GM21717 (cell line): Measurements from ENCODE around the gene NNAT.
"Not testable (repeated sequence)": the region's sequence is repeated elsewhere in the genome, so short reads cannot be mapped to it uniquely, and the experiment has no call there.

Experiments used
- ATAC-seq: cut with Tn5 transposase; IDR thresholded peaks from one replicate; pipeline ENCODE4 v1.9.1; 2021; ENCODE audit warnings: mild to moderate bottlenecking, moderate library complexity; ENCODE audit not compliant: unreplicated experiment

The NNAT gene, protein sequence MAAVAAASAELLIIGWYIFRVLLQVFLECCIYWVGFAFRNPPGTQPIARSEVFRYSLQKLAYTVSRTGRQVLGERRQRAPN

GRCh38 chr20:37521061-37521771 is at the start of gene NNAT:
NNAT (plus strand) TSS chr20:37521250; CDS start chr20:37521332, 82 bp downstream.
- ATAC-seq, result no peak

DNA sequence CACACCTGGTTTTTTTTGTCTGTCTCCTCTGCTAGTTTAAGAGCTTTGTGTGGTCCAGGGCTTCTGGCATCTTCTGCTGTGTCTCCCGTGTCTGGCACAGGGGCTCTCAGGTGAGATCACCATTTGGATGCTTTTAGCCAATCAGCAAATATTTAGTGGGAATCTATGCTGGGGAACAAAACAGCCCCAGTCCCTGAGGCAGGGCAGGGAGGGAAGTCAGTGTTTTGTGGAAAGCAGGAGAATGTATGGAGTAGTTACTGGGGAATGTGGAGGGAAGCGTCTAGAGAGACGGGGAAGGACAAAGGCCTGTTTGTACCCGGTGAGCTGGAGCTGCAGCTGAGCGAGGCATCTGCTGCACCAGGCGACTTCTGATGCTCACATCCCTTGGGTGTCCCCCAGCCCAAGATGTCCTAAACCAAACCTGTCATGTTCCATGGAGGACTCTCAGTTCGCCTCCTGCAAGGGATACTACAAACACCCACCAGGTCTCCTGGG is 49.3 kb upstream of the NNAT start:
- no peak for ATAC-seq

DNA sequence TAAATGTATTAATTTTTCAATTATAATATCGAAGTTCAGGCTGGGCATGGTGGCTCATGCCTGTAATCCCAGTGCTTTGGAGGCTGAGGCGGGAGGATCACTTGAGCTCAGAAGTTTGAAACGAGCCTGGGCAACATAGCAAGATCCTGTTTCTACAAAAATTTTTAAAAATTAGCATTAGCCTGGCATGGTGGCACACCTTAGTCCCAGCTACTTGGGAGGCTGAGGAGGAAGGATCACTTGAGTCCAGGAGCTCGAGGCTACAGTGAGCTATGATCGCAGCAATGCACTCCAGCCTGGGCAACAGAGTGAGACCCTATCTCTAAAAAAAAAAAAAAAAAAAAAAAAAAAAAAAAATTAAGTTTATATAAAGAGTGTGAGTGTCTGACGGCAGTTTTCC is 48.6 kb upstream of the NNAT start:
- ATAC-seq, result not testable (repeated sequence)

- ATAC-seq, result no peak
Observed at GRCh38 chr20:37473249-37474000, 47.6 kb upstream of the NNAT start.

- no peak for ATAC-seq
Observed at GRCh38 chr20:37474386-37474785, 46.7 kb upstream of the NNAT start.

DNA sequence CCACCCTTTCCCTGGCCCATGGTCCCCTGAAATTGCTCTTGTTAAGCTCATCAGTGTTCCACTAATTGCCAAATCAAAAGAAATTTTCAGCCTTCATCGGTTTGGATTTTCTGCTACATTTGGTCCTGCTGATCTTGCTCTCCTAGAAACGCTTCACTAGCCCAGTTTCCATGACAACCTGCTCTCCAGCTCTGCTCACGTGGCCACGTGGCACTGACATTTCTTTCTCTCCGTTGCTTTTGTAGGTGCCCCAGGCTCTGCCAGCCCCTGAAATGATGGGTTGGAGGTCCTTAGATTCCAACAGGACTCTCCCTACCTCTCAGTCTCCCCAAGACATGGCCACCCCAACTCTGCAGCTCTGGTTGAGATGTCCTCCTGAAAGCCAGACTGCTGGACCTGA is 45.8 kb upstream of the NNAT start:
- ATAC-seq, result no peak

GRCh38 chr20:37477041-37477440 is 44.0 kb upstream of the NNAT start:
- no peak for ATAC-seq

DNA sequence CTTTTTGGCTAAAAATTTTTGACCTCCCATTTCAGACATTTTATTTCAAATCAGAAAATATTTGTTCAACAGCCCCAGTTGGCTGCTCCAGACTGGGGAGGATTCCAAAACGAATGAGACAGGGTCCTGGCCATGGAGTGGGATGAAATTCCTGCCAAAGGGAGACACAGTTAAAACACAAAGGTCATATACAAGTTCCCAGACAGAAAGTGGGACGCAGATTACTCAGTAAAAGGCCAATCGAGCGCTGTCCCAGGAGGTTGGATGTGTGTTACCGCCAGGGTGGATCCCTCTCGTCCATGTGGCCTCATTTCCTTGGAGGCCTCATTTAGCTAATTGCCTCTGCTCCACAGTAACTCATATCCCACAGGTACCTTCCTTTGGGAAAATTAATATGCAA is 41.8 kb upstream of the NNAT start:
- no peak for ATAC-seq

DNA sequence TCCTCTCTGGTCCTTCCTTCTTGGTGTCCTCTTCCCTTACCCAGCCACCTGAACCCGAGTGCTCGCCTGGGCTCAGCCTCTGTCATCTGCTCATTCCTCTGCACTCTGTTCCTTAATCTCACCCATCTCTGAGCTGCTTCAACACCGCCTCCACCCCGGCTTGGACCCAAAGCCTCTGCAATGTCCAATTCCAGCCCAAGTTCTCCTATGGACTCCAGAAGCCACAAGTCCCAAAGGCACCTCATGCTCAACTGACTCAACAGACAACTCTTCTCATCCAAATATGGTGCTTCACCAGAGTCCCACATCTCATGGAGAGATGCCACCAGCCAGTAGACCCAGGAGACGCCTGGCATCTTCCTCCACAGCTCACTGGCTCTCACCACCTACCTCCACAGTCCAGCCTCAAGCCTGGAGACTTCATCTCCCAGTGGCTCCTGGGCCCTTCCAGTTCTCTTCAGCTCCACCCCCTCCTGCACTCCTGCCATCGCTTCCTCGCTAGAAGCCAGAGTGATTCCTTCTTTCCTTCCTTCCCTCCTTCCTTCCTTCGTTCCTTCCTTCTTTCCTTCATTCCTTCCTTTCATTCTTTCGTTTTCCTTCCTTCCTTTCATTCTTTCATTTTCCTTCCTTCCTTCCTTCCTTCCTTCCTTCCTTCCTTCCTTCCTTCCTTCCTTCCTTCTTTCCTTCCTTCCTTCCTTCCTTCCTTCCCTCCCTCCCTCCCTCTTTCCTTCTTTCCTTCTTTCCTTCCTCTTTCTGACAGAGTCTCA is 40.9 kb upstream of the NNAT start:
- ATAC-seq, result no peak

- ATAC-seq, result no peak
Observed at GRCh38 chr20:37480919-37481318, 40.1 kb upstream of the NNAT start.

- ATAC-seq, result no peak
Observed at GRCh38 chr20:37481610-37482009, 39.4 kb upstream of the NNAT start.

DNA sequence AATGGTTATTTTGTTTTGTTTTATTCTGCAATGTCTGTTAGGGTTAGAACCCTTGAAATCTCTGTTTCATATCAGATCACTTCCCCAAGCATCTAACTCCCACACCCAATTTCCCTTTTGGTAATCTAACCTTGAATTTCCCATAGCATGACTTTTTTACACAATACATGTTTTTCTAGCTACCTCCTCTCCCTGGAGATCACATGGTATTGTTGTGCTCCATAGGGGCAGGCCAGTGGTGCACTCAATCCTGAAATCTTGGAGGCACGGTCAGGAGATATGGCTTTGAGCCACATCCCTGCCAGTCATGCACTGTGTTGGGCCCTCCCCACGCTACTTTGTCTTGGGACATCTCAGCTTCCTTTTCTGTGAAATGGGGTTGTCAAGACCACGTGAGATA is 36.7 kb upstream of the NNAT start:
- ATAC-seq, result no peak

DNA sequence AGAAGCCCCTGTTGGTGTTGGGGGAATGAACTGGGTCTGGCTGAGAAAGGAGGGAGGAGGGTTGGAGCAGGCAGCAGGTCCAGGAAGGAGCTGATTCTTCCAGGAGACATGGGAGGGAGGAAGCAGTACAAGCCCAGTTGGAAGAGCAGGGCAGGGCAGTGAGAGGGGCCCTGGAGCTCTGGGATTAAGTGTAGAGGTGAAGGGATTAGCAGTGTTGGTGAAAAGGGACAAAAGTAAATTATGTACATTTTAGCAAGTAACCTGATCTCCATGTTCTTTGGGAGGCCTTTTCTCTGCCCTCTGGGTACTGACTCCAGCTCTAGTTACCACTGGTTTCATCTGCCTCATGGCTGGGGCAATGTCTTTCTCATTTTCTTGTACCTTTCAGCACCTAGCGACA is 34.8 kb upstream of the NNAT start:
- not testable (repeated sequence) for ATAC-seq

GRCh38 chr20:37490663-37491350 is 30.2 kb upstream of the NNAT start:
- no peak for ATAC-seq

GRCh38 chr20:37492096-37492625 is 28.9 kb upstream of the NNAT start:
- no peak for ATAC-seq

- no peak for ATAC-seq
Observed at GRCh38 chr20:37492945-37493344, 28.1 kb upstream of the NNAT start.

- no peak for ATAC-seq
Observed at GRCh38 chr20:37494301-37494700, 26.7 kb upstream of the NNAT start.

GRCh38 chr20:37494796-37495195 is 26.3 kb upstream of the NNAT start:
- no peak for ATAC-seq

DNA sequence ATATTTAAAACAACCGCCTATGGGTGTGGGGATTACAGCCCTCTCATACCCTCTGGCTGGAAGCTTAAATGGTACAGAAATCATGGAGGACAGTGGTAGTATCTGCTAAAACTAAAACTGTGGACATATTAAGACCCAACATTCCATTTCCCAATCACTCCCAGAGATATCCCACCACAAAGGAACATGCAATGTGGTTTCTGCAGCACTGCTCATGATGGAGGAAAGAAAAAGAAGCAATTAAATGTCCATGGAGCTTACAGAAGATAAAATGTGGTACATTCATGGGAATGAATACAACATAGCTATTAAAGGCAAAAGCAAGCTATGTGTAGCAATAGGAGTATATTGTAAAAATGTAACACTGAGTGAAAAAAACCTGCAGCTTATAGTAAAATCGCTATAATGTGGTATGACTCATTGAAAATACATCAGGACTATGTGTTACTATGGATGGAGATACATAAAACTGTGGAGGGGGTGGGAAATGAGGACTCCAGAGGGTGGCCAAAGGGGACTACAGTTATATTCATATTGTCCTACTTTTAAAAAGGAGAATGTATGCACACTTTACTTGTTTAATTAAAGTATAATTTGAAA is 22.9 kb upstream of the NNAT start:
- ATAC-seq, result no peak

GRCh38 chr20:37500311-37500710 is 20.7 kb upstream of the NNAT start:
- ATAC-seq, result no peak
